H1 (cell line): ENCODE measurements around the gene PHTF2. TPM values are rescaled to one million over a fixed set of nuclear protein-coding genes. Genes with fewer than 3 reads are reported as not detected.

Experiments
- ASH2L ChIP-seq: fragments of 200-600, 300-600 bp; sonication (generic); IDR thresholded peaks from one replicate; pipeline ENCODE4 v1.7.1; 2017; ENCODE audit warnings: low read length
- CBX5 ChIP-seq: fragments of 300-800, 300-1000 bp; sonication (generic); IDR thresholded peaks from 2 replicates; pipeline ENCODE4 v1.7.1; 2016; ENCODE audit warnings: antibody characterized with exemption, low read length, low read depth
- CHD7 ChIP-seq: fragments of 300-600 bp; sonication (generic); IDR thresholded peaks from 2 replicates; pipeline ENCODE4 v1.7.1; 2012; ENCODE audit warnings: low read length, moderate library complexity, mild to moderate bottlenecking, inconsistent platforms; ENCODE audit not compliant: insufficient replicate concordance
- JUN ChIP-seq: IDR thresholded peaks from 2 replicates; pipeline ENCODE4 v1.6.1; 2011; ENCODE audit warnings: low read depth, mild to moderate bottlenecking, improper control_type of control experiment, low read length
- MAX ChIP-seq: IDR thresholded peaks from 2 replicates; pipeline ENCODE4 v1.6.1; 2012; ENCODE audit warnings: inconsistent platforms
- RBBP5 ChIP-seq: IDR thresholded peaks from 2 replicates; pipeline ENCODE4 v1.7.1; 2012; ENCODE audit warnings: low read depth, mild to moderate bottlenecking, inconsistent platforms, low read length, moderate library complexity, borderline replicate concordance
- SIRT6 ChIP-seq: IDR thresholded peaks from one replicate; pipeline ENCODE4 v1.7.1; 2012; ENCODE audit warnings: low read length, inconsistent platforms
- YY1 ChIP-seq: IDR thresholded peaks from 2 replicates; pipeline ENCODE4 v1.6.1; 2011; ENCODE audit warnings: low read depth, mild to moderate bottlenecking, low read length
- polyA plus RNA-seq, 7 experiments: library from polyadenylated mRNA; depleted of rRNA in 3 of 7; stranded (reverse) in 5 of 7; unstranded in 2 of 7; fragments of >200 nt in 5 of 7; fragments of 200-250 nt in 2 of 7; gene quantifications; 1 replicate in 5 of 7; 2 replicates in 1 of 7; 4 replicates in 1 of 7; pipeline versions ENCODE4 v1.2.1 to v1.2.3, GENCODE V29; 2011 to 2013; ENCODE audit warnings: missing spikeins in 2 of 7, mixed read lengths in 2 of 7
- total RNA-seq: library from RNA; stranded (reverse); fragmentation: NEBNext Ultra II Directional; extraction: Animal tissue kit (Norgen Biotek cat#: 25700); gene quantifications from 2 replicates; pipeline ENCODE4 v1.2.1, GENCODE V29; 2021

PHTF2 gene
- total and polyA plus RNA-seq, 2 of the 8 experiments (the other 6 are each of a cell fraction or from before 2014, with no cell fraction given): 9.0 to 25.4 TPM

GRCh38 chr7:77837275-77837674, 38.7 kb downstream of the PHTF2 start (continued):
- TF ChIP-seq CHD7 (no peak), YY1 (no peak), SIRT6 (no peak), RBBP5 (no peak), ASH2L (no peak), JUN (no peak), MAX (no peak), CBX5 (no peak)
